PC-3 (cell line): Measurements from ENCODE around the gene MN1.

ENCODE experiments used
- EZH2 ChIP-seq: fragments of 300-600 bp; sonication (generic); IDR thresholded peaks from one replicate; pipeline ENCODE4 v1.6.1; 2017; ENCODE audit warnings: antibody characterized with exemption, mild to moderate bottlenecking, low read length; ENCODE audit not compliant: unreplicated experiment
- TF ChIP-seq, protein P1 (sequence below): fragments of 300-600 bp; sonication (generic); conservative IDR thresholded peaks from 2 replicates; pipeline ENCODE4 v1.5.1; 2017; ENCODE audit warnings: antibody characterized with exemption, low read depth, mild to moderate bottlenecking, low read length

DNA sequence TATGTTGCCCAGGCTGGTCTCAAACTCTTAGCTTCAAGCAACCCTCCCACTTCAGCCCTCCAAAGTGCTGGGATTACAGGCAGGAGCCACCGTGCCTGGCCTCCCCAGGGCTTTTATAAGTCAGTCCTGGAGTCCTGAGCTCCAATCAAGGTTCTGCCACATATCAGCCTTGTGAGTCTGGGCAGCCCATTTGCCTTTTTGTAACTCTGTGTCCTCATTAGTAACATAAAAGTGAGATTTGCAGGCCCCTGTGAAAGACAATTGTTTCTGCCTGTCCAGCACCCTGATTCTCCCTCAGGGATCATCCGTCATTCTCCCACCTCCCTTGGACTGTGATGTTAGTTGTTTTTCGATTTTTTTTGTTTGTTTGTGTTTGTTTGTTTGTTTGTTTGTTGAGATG, 89.8 kb downstream of the MN1 start:
- TF ChIP-seq, protein P1, sequence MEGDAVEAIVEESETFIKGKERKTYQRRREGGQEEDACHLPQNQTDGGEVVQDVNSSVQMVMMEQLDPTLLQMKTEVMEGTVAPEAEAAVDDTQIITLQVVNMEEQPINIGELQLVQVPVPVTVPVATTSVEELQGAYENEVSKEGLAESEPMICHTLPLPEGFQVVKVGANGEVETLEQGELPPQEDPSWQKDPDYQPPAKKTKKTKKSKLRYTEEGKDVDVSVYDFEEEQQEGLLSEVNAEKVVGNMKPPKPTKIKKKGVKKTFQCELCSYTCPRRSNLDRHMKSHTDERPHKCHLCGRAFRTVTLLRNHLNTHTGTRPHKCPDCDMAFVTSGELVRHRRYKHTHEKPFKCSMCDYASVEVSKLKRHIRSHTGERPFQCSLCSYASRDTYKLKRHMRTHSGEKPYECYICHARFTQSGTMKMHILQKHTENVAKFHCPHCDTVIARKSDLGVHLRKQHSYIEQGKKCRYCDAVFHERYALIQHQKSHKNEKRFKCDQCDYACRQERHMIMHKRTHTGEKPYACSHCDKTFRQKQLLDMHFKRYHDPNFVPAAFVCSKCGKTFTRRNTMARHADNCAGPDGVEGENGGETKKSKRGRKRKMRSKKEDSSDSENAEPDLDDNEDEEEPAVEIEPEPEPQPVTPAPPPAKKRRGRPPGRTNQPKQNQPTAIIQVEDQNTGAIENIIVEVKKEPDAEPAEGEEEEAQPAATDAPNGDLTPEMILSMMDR: no peak
- no peak for TF ChIP-seq EZH2
